DND-41 (cell line): ENCODE data around the gene GPR153.

Experiments used
- ATAC-seq: fragments of 200-7000 bp; cut with Tn5 transposase; 3 replicates; pipeline ENCODE4 v1.9.1; 2021; ENCODE audit warnings: low read depth; ENCODE audit not compliant: insufficient read depth
- DNase-seq: peaks from one replicate; pipeline ENCODE4 v3.0.0-alpha.2; 2020
- H2AFZ ChIP-seq: 2 replicates; pipeline ENCODE4 v1.6.0; 2012; ENCODE audit warnings: low read depth, low read length
- H3K27ac ChIP-seq: 2 replicates; pipeline ENCODE4 v1.5.1; 2012; ENCODE audit warnings: low read length, inconsistent platforms
- H3K27me3 ChIP-seq: fragments of 200-600 bp; sonication (generic); 2 replicates; pipeline ENCODE4 v1.6.0; 2012; ENCODE audit warnings: low read length, mild to moderate bottlenecking, inconsistent platforms; ENCODE audit not compliant: insufficient read depth, poor library complexity
- H3K36me3 ChIP-seq: 2 replicates; pipeline ENCODE4 v1.5.1; 2012; ENCODE audit warnings: low read length, inconsistent platforms; ENCODE audit not compliant: insufficient read depth
- H3K4me1 ChIP-seq: 2 replicates; pipeline ENCODE4 v1.5.1; 2012; ENCODE audit warnings: mild to moderate bottlenecking, low read length; ENCODE audit not compliant: insufficient read depth
- H3K4me2 ChIP-seq: 2 replicates; pipeline ENCODE4 v1.6.0; 2012; ENCODE audit warnings: mild to moderate bottlenecking, moderate library complexity, low read length, inconsistent platforms; ENCODE audit not compliant: insufficient read depth
- H3K4me3 ChIP-seq, 2 experiments: fragments of 200-600 bp in 1 of 2; shearing (Covaris generic) in 1 of 2; 2 replicates each; pipeline ENCODE4 v1.5.1; 2012 to 2016; ENCODE audit warnings: inconsistent platforms in 2 of 2, low read length in 2 of 2, mild to moderate bottlenecking in 2 of 2, low read depth in 1 of 2, moderate library complexity in 1 of 2
- H3K79me2 ChIP-seq: 2 replicates; pipeline ENCODE4 v1.6.0; 2012; ENCODE audit warnings: low read length, inconsistent platforms; ENCODE audit not compliant: insufficient read depth
- H3K9ac ChIP-seq: 2 replicates; pipeline ENCODE4 v1.6.0; 2012; ENCODE audit warnings: low read depth, mild to moderate bottlenecking, inconsistent platforms, low read length, moderate library complexity
- H3K9me3 ChIP-seq: 2 replicates; pipeline ENCODE4 v1.5.1; 2012; ENCODE audit warnings: low read length, moderate library complexity, mild to moderate bottlenecking, inconsistent platforms; ENCODE audit not compliant: insufficient read depth, severe bottlenecking
- H4K20me1 ChIP-seq: 2 replicates; pipeline ENCODE4 v1.6.0; 2012; ENCODE audit warnings: low read length; ENCODE audit not compliant: insufficient read depth
- EZH2 ChIP-seq: IDR thresholded peaks from 3 replicates; pipeline ENCODE4 v1.6.1; 2012; ENCODE audit warnings: borderline replicate concordance, low read depth, mild to moderate bottlenecking, moderate library complexity, low read length, inconsistent platforms; ENCODE audit not compliant: severe bottlenecking
- TF ChIP-seq, protein P1 (sequence below): IDR thresholded peaks from 2 replicates; pipeline ENCODE4 v1.5.1; 2012; ENCODE audit warnings: borderline replicate concordance, low read length, moderate library complexity, mild to moderate bottlenecking; ENCODE audit not compliant: poor library complexity, severe bottlenecking; ENCODE audit errors: extremely low read depth

The GPR153 gene

DNA sequence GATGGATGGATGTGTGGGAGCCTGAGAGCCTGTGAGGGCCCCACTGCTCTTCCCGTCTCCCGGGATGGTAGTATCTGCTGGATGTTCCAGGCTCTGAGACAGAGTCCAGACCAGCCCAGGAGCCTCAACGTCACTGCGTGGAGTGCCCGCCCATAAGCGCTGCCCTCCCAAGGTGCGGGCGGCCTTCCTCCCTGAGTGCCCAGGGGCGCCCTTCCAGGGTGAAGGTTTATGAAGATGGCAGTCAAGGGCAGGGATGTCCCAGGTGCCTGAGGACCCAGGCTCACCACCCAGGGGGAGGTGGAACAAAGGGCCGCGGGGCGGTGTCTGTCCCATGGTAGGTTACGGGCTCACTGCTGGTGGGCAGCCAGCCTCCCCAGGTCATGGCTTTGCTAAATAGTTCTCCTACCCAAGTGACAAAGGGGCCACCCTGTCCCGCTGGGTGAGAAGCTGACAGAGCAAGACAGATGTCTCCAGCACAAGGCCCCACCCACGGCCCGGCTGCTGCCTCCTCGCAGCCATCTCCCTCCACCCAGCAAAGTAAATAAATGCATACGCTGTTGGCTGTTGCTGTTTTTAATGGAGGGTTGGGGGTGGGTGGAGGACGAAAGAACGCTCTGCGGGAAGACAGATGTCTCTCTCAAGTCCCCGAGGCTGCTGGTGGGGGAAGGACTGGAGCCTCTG, 9.0 kb upstream of the GPR153 start:
- H3K9me3 ChIP-seq = no peaks in the 10 kb centered on the region
- H3K79me2 ChIP-seq = no peaks in the 10 kb centered on the region
- no peak overlapping the region for H3K9ac ChIP-seq
- peaks cover 73% of the 10 kb centered on the region for H3K36me3 ChIP-seq
- TF ChIP-seq, protein P1, sequence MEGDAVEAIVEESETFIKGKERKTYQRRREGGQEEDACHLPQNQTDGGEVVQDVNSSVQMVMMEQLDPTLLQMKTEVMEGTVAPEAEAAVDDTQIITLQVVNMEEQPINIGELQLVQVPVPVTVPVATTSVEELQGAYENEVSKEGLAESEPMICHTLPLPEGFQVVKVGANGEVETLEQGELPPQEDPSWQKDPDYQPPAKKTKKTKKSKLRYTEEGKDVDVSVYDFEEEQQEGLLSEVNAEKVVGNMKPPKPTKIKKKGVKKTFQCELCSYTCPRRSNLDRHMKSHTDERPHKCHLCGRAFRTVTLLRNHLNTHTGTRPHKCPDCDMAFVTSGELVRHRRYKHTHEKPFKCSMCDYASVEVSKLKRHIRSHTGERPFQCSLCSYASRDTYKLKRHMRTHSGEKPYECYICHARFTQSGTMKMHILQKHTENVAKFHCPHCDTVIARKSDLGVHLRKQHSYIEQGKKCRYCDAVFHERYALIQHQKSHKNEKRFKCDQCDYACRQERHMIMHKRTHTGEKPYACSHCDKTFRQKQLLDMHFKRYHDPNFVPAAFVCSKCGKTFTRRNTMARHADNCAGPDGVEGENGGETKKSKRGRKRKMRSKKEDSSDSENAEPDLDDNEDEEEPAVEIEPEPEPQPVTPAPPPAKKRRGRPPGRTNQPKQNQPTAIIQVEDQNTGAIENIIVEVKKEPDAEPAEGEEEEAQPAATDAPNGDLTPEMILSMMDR = no peak
- no peak for TF ChIP-seq EZH2
- no peaks in the 10 kb centered on the region for H3K4me1 ChIP-seq
- H3K27ac ChIP-seq = no peak overlapping the region
- H3K4me2 ChIP-seq = no peak overlapping the region
- ATAC-seq (no peak), DNase-seq (no peak)
- no peak overlapping the region for H3K4me3 ChIP-seq
- H2AFZ ChIP-seq = no peak overlapping the region
- H3K27me3 ChIP-seq = no peaks in the 10 kb centered on the region
- peaks cover 60% of the 10 kb centered on the region for H4K20me1 ChIP-seq

DNA sequence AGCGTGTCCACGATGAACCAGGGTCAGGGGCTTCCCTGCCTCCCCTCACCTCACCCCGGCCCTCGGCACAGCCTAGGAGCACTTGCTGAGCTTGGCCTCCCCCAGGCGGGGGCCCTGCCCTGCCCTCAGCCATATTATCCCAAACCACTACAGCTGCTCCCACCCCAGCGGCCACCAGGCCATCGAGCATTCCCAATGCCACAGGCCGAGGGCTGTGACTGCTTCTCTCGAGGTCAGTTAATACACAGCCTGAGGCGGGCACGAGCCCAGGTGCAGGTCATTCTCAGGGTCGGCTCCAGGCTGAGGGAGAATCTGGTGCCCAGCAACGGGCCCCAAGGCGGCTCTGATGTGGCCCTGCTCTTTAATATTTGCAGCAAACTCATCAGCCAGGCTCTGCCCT, 8.4 kb upstream of the GPR153 start:
- no peak overlapping the region for H3K9ac ChIP-seq
- no peak overlapping the region for H2AFZ ChIP-seq
- DNase-seq = no peak

DNA sequence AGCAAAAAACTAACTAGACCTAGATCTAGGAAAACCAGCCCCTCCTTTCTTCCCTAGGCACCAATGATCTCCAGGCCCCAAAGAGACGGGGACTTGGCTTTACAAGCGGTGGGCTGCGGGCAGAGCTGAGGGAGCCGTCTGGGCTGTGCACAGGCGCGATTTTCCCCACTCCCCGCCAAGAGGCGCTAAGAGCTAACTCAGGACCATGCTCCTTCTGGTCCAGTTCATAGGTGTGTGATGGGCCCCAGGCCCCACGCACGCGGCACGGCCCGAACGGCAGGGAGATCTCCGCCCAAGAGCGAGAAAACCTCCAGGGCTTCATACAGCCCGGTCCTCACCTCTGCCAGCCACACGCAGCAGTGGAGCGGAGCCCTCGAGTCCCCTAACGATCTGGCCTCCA, 7.5 kb upstream of the GPR153 start:
- TF ChIP-seq, protein P1 = no peak
- no peak for TF ChIP-seq EZH2
- H3K4me1 ChIP-seq = no peaks in the 10 kb centered on the region
- no peak overlapping the region for H3K4me2 ChIP-seq

More for the DNA sequence above, 8.4 kb upstream of the GPR153 start:
- Histone ChIP-seq H3K9me3 (no peaks in the 10 kb centered on the region), H3K4me2 (no peak overlapping the region), H3K4me3 (no peak overlapping the region), H3K36me3 (peaks cover 73% of the 10 kb centered on the region), H3K79me2 (no peaks in the 10 kb centered on the region), H3K27me3 (no peaks in the 10 kb centered on the region), H3K27ac (no peak overlapping the region), H3K4me1 (no peaks in the 10 kb centered on the region), H4K20me1 (peaks cover 64% of the 10 kb centered on the region)
- no peak for ATAC-seq
- TF ChIP-seq, protein P1 = no peak
- no peak for TF ChIP-seq EZH2

More for the DNA sequence above, 7.5 kb upstream of the GPR153 start:
- Histone ChIP-seq H3K4me3 (no peak overlapping the region), H2AFZ (no peak overlapping the region), H3K27ac (no peak overlapping the region), H3K27me3 (no peaks in the 10 kb centered on the region), H3K9me3 (no peaks in the 10 kb centered on the region), H4K20me1 (peaks cover 73% of the 10 kb centered on the region), H3K79me2 (no peaks in the 10 kb centered on the region), H3K36me3 (peaks cover 73% of the 10 kb centered on the region), H3K9ac (no peak overlapping the region)
- ATAC-seq = no peak
- no peak for DNase-seq
